Nephron progenitor cell (in vitro differentiated cells): ENCODE data around the gene DAGLB.

Experiments
- DNase-seq: peaks from one replicate; pipeline ENCODE4 v3.0.0; 2021
- H3K27ac Mint-ChIP-seq: 2 replicates; pipeline ENCODE4 v1.8.0; 2021; ENCODE audit warnings: mild to moderate bottlenecking, moderate library complexity, mixed read lengths
- H3K27me3 Mint-ChIP-seq: 2 replicates; pipeline ENCODE4 v1.8.0; 2021; ENCODE audit warnings: mild to moderate bottlenecking, low read depth, mixed read lengths; ENCODE audit not compliant: poor library complexity
- H3K36me3 Mint-ChIP-seq: 2 replicates; pipeline ENCODE4 v1.8.0; 2021; ENCODE audit warnings: low read depth, mixed read lengths
- H3K4me1 Mint-ChIP-seq: 2 replicates; pipeline ENCODE4 v1.8.0; 2021; ENCODE audit warnings: mixed read lengths
- H3K4me3 Mint-ChIP-seq: 2 replicates; pipeline ENCODE4 v1.8.0; 2021; ENCODE audit warnings: mild to moderate bottlenecking, moderate library complexity, mixed read lengths
- H3K9me3 Mint-ChIP-seq: 2 replicates; pipeline ENCODE4 v1.8.0; 2021; ENCODE audit warnings: mild to moderate bottlenecking, moderate library complexity, mixed read lengths
- TF ChIP-seq, protein P1 (sequence below): fragments of 200-600 bp; sonication (generic); IDR thresholded peaks from 2 replicates; pipeline ENCODE4 v1.5.0; 2021; ENCODE audit warnings: antibody characterized with exemption

Gene DAGLB

DNA sequence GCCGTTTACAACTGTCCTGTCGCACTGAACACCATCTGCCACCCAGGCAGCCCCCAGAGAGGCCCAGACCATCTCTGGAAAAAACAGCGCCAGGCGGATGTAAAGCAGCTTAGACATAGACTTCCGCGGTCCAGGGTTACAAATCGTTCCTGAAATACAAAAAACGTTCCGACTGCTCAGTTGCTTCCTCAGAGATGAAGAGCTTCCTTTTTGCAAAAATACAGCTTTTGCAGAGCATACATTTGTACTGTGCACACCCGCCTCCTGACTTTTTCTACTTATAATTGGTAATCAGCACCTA, 11.4 kb downstream of the DAGLB start:
- DNase-seq, result no peak
- Mint-ChIP-seq H3K4me1 (peaks cover 14% of the 10 kb centered on the region), H3K27me3 (no peaks in the 10 kb centered on the region), H3K4me3 (no peak overlapping the region), H3K36me3 (peaks cover 37% of the 10 kb centered on the region), H3K27ac (no peak overlapping the region), H3K9me3 (no peaks in the 10 kb centered on the region)
- TF ChIP-seq, protein P1, sequence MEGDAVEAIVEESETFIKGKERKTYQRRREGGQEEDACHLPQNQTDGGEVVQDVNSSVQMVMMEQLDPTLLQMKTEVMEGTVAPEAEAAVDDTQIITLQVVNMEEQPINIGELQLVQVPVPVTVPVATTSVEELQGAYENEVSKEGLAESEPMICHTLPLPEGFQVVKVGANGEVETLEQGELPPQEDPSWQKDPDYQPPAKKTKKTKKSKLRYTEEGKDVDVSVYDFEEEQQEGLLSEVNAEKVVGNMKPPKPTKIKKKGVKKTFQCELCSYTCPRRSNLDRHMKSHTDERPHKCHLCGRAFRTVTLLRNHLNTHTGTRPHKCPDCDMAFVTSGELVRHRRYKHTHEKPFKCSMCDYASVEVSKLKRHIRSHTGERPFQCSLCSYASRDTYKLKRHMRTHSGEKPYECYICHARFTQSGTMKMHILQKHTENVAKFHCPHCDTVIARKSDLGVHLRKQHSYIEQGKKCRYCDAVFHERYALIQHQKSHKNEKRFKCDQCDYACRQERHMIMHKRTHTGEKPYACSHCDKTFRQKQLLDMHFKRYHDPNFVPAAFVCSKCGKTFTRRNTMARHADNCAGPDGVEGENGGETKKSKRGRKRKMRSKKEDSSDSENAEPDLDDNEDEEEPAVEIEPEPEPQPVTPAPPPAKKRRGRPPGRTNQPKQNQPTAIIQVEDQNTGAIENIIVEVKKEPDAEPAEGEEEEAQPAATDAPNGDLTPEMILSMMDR, result no peak

GRCh38 chr7:6435486-6436384, 12.0 kb downstream of the DAGLB start:
- Mint-ChIP-seq H3K27ac (peak overlapping the region; percentile 95), H3K4me3 (no peak overlapping the region), H3K9me3 (no peaks in the 10 kb centered on the region), H3K36me3 (peaks cover 40% of the 10 kb centered on the region), H3K4me1 (peaks cover 14% of the 10 kb centered on the region), H3K27me3 (no peaks in the 10 kb centered on the region)
- TF ChIP-seq, protein P1, result peak; percentile 95
- peak; percentile 90 for DNase-seq

DNA sequence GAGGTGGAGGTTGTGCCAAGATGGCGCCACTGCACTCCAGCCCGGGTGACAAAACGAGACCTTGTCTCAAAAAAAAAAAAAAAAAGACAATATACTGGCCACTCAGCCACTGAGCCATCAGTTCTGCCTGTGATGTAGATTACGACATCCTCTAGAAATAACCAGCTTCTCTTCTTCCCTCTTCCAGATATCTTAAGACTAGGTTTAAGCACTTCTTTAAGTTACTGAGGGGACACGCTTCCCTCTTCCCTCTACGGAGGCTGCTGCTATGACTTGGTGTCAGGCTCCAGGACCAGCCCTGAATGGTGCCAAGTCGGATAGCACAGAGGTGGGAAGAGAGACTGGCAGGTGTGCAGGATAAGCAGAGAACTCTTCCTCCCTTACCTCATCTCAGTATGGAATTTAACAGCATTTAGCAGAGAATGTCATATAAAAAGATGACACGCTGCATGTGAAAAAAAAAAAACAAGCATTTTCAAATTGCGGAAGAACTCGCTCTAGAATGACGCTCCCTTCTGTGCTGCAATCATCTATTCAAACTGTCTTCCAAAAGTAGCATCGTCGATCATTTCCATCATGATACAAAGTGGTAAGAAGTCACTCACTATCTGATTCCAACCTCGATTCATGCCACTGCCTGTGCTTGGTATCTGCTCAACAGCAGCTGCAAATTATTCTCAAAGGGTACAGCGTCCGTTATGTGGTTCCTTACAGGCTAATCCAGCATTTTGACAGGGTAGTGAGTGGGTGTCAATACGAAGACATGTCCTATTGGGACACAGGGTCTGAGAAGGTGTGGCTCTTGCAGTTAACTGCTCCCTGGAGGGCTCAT, 13.8 kb downstream of the DAGLB start:
- H3K4me3 Mint-ChIP-seq, result no peak overlapping the region
- H3K36me3 Mint-ChIP-seq, result peaks cover 39% of the 10 kb centered on the region
- H3K27ac Mint-ChIP-seq, result peak overlapping the region; percentile 72
- peaks cover 14% of the 10 kb centered on the region for H3K4me1 Mint-ChIP-seq
- H3K9me3 Mint-ChIP-seq, result no peaks in the 10 kb centered on the region
- no peak for DNase-seq
- TF ChIP-seq, protein P1, result no peak
- H3K27me3 Mint-ChIP-seq, result no peaks in the 10 kb centered on the region

- Mint-ChIP-seq H3K4me1 (peaks cover 14% of the 10 kb centered on the region), H3K27ac (no peak overlapping the region), H3K36me3 (peaks cover 48% of the 10 kb centered on the region), H3K9me3 (no peaks in the 10 kb centered on the region), H3K4me3 (no peak overlapping the region), H3K27me3 (no peaks in the 10 kb centered on the region)
- no peak for DNase-seq
- TF ChIP-seq, protein P1, result no peak
Observed at GRCh38 chr7:6432781-6433180, 15.0 kb downstream of the DAGLB start.

GRCh38 chr7:6430974-6431373, 16.8 kb downstream of the DAGLB start:
- Mint-ChIP-seq H3K27ac (peak overlapping the region; percentile 66), H3K36me3 (peaks cover 52% of the 10 kb centered on the region), H3K9me3 (no peaks in the 10 kb centered on the region), H3K4me1 (peaks cover 6% of the 10 kb centered on the region), H3K4me3 (no peak overlapping the region), H3K27me3 (no peaks in the 10 kb centered on the region)
- TF ChIP-seq, protein P1, result no peak
- no peak for DNase-seq
